Medulla oblongata (tissue), 1 donor: ENCODE measurements around the gene LIN37.
"Not testable (repeated sequence)": the region's sequence is repeated elsewhere in the genome, so short reads cannot be mapped to it uniquely, and the experiment has no call there.

Experiments
- DNase-seq: peaks from one replicate; pipeline ENCODE4 v3.0.0-alpha.2; 2015; ENCODE audit errors: extremely low spot score

LIN37 gene

DNA sequence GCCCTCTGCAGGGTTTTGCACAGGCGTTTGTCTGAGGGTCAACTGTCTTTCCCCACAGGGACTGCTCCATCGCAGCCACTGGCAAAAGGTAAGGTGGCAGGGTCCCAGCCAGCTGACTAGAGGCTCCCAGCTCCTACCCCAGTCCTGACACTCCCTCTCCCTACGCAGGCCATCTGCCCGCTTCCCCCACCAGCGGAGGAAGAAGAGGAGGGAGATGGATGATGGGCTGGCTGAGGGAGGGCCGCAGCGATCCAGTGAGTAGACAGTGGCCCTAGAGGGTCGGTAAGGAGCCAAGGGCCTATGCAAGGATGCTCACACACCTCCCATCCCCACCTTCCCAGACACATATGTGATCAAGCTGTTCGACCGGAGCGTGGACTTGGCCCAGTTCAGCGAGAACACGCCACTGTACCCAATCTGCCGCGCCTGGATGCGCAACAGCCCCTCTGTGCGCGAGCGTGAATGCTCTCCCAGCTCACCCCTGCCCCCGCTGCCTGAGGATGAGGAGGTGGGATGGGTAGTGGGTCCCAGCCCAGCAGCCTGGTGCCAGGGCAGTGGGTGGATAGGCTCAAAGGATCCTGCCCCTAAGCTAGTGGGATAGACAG, 4.5 kb downstream of the LIN37 start:
- no peak for DNase-seq

DNA sequence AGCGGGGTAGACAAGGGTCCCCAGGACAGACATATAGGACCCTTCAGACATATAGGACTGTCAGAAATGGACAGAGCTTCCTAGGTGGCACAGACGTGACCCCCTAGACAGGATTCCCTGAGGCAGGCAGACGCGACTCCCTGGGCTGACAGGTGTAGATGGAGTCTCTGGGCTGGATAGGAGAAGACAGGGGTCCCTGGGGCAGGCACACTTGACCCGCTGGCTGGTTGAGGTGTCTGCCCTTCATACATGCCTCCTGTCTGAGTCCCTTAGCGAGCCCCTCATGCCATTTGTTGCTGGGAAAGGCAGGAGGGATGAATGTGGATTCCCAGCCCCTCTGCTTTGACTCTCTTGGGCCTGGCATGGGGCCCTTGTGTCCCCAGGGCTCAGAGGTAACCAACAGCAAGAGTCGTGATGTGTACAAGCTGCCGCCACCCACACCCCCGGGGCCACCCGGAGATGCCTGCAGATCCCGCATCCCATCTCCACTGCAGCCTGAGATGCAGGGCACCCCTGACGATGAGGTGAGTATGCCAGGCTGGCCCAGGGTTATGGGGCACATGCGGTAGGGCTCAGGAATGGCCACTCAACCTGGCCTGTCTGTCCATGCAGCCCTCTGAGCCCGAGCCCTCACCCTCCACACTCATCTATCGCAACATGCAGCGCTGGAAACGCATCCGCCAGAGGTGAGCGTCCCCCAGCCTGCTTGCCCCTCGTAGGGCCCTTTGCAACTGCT, 5.4 kb downstream of the LIN37 start:
- DNase-seq = no peak

DNA sequence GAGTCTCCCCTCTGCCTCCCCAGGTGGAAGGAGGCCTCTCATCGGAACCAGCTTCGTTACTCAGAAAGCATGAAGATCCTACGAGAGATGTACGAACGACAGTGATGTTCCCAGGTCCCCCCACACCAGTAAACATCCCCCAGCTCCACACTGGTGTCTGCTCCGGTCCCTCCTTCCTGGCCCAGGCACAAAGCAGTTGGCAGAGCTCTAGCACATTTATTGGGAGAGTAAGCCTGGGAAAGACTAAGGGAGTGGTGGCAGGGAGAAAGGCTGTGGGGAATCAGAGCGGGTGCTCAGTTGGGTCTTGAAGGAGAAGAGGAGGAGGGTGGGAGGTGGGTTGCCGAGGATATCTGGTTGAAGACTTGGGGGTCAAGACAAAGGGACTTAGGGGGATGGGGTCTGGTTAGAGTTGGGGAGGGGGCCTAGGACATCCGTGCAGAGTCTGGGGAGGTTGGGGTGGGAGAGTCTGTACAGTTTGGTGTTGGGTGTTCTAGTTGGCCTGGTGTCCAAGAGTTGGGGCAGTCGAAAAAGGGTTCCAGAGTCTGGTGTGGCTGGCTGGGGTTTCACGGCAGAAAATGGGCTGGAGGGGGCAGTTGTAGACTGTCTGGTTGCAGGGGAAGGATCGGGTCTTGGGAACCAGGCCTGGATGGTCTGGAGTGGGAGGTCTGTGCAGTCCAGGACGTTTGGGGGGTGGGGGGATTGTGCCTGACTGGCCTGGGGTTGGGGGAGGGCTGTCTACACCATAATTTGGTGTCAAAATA, 6.2 kb downstream of the LIN37 start:
- no peak for DNase-seq

DNA sequence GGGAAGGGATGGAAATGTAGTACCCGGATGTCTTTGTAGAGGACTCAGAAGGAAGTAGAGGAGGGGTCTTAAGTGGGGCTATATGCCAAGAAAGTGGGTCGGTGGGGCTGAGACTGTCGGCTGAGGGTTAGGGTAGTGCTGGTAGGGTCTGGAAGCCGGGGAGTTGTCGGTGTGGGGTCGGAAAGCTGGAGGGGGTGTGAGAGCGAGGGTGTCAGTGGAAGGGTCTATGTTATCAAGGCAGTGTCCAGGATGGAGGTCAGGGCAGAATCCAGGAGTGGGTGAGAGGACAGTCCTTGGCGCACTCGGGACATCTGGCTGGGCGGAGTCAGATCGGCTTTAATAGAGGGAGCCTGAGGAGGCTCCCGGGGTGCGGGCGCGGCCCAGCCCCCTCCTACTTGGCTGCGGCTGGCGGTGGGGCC, 6.8 kb downstream of the LIN37 start:
- no peak for DNase-seq

DNA sequence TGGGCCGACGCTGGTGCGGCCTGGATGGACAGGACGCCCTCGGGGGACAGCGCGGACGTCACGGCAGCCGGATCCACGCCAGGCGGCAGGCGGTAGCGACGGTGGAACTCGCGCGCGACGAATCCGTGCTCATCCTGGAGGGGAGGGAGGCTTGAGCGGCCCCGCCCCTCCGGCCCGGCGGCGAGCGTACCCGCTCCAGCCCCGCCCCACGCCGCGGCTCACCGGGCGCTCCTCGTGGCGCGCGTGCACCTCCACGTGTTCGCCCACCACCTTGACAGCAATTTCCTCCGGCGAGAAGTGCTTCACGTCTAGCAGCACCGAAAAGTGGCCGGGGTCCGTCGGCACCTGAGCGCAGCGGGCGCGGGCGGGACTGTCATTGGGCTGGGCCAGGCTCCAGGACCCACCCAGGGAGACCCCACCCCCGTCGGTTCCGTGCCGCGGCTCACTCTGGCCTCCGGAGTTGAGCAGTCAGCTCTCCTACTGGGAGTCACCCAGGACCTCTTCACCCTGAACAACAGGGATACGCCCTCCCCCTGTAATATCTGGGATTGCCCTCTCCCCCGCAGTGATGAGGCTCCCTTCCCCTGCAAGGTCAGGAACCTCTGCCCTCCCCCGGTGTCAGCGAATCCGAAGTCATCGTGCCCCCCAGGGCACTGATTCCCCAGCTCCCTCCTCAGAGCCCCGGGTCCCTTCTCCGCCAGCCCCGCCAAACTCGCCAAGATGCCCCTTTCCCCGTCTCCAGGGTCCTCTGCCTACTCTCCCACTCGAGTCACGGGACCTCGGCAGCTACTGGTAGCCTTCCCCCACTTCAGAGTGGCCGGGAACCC, 7.4 kb downstream of the LIN37 start:
- DNase-seq = no peak

DNA sequence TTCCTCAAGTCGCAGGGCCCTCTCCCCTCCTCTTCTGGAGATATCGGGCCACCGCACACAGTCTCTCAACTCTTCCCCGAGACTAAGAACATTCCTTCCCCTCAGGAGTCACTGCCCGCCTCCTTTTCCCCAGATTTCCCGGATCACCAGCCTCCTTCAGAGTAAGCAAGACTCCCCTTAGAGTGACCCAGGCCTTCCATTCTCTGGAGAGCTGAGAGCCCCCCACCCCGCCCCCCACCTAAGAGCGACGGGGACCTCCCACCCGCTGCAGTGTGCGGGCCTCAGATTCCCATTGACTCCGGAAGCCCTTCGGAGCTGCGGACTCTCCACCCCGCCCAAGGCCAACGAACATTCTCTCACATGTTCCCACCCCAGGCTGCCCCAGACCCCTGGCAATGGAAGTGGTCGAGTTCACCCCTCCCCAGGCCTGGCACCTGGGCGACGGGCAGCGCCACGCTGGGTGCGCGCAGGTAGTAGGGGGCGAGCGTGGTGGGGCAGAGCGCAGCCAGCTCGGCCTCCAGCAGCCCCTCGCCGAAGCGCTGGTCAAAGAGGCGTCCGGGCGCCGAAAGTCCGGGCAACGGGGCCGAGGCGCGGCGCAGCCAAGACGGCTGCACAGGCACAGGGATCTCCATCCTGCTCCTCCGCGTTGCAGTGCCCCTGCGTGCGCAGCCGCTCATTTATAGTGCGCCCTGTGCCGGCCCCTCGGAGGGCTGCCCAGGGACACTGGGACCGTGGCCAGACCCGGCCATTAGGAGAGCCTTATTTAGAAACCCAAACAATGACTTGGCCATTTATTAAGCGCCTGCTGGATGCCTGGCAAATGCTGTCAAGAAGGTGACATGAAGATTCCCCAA, 8.2 kb downstream of the LIN37 start, which contains the start of gene HSPB6:
Gene HSPB6, minus strand, starts transcription at position 653 of the 854 bp plus-strand sequence. Its CDS starts 21 bp downstream, at position 632.
- peak; percentile 48 for DNase-seq

DNA sequence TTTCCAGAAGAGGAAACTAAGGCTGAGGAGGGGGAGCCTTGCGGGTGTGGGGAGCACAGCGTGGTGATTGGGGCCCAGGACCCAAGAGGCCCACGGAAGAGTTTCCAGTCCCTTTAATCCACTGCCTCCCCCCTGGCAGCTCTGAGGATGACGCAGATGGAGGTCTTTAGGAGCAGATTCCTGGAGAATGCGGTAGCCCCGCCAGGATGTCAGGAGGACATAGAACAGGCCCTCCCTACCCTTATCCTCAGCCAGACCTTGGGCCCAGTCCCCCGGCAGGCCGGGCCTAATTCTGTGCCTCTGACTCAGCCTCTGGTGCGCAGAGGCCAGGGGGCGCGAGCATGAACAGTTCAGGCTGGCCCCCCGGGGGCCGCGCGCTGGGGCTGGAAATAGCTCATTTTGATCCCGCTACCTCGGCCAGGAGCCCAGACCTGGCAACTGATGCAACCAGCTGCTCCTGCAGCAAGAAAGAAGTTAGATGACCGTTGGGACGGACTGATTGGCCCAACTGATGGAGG, 8.9 kb downstream of the LIN37 start:
- DNase-seq = peak; percentile 66

DNA sequence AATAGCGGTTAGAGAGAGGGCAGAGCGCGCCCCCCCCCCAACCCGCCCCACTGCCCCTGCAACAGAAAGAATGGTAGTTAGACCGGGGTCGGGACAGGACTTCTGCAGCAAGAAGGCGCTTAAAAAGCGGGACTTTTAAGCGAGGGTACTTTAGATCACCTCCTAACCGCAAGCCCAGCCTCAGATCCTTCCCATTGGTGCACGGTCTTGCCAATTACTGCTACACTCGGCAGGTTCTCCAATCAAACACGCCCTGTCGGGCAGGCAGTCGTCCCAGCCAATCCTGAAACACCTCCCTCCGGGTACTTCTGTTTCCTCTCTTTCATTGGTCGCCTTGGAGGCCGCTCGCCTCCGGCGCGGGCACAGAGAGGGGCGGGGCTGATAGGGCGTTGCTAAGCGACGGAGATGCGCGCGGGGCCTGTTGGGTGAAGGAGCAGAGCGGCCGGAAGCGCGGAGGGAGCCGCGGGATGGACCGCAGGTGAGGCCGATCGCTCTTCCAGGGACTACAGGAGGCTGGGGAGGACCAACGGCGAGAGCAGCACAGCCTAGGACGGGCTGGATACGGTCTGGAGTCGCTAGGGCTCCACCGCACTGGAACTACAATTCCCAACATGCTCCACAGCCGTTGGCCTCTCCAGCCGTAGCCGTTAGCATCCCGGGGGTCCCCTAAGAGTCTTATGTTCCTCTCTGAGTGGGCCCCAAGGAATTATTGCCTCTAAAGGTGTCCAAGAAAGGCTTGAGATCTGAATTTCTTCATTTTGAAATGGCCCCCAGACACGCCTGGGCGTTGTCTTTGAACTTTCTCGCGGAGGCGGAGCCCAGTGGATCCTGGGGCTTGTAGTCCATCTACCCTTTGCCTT, 9.6 kb downstream of the LIN37 start, which contains the start of gene PROSER3:
Gene PROSER3, plus strand, starts transcription at position 428 of the 860 bp plus-strand sequence. Its CDS starts 40 bp downstream, at position 468.
- DNase-seq = peak; percentile 100

DNA sequence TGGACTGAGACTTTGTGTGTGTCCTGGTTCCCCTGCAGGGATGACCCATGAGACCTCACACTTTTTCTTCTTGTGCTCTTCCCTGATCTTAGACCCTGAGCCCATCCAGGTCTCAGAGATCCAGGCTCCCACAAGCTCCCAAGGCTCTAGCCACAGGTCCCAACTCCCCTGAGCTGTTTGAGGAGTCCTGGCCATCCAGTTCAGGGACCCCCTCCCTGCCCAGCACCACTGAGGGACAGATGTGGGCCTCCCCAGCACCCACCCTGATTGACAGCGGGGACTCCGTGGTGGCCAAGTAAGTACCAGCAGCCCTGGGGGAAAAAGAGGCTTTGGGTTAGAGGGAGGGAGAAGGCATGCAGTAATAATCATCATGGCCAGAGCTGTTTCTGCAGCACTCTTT, 11.3 kb downstream of the LIN37 start:
- DNase-seq = no peak

DNA sequence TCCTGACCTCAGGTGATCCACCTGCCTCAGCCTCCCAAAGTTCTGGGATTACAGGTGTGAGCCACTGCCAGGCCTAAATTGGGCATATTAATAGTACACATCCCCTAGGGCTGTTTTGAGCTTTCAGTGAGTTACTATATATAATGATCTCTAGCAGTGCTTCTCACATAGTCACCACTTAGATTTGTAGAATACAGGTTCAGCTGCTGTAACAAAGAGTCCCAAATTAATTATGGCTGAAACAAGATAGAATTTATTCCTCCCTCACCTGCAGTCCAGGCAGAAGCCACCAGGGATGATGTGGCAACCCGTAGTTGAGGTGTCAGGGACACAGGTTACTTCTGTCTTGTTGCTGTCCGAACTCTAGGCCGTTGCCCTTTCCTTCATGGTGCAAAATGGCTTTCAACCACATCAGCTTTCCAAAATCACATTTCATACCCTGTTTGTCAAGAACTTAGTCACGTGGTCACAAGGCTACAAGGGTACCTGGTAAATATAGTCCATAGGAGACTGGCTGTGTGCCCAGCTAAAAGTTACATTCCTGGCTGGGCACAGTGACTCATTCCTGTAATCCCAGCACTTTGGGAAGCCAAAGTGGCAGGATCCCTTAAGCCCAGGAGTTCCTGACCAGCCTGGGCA, 12.5 kb downstream of the LIN37 start:
- no peak for DNase-seq

DNA sequence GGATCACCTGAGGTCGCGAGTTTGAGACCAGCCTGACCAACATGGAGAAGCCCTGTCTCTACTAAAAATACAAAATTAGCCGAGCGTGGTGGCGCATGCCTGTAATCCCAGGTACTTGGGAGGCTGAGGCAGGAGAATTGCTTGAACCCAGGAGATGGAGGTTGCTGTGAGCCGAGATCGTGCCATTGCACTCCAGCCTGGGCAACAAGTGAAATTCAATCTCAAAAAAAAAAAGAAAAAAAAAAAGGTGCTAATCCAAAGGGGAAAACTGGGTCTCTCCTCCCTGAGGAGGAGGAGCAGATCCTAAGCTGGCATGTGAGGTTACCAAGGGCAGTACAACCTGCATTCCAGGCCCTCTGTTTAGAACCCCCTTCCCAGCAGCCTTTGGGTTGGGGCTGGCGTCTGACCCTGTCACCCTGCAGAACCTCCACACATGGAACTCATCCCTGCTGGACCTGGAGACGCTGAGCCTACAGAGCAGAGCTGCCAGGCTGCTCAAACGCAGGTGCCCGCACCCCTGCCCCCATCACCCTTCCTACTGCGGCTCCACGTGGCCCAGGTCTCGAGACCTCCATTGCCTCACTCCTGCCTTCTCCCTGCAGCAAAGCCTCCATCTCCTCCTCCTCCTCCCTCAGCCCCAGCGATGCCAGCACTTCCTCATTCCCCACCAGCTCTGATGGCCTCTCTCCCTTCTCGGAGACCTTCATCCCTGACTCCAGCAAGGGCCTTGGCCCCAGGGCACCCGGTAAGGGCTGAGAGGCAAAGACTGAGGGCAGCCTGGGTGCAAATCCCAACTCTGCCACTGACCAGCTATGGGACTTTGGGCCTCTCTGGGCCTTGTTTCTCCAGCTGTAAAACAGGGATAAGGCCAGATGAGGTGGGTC, 16.3 kb downstream of the LIN37 start:
- no peak for DNase-seq

DNA sequence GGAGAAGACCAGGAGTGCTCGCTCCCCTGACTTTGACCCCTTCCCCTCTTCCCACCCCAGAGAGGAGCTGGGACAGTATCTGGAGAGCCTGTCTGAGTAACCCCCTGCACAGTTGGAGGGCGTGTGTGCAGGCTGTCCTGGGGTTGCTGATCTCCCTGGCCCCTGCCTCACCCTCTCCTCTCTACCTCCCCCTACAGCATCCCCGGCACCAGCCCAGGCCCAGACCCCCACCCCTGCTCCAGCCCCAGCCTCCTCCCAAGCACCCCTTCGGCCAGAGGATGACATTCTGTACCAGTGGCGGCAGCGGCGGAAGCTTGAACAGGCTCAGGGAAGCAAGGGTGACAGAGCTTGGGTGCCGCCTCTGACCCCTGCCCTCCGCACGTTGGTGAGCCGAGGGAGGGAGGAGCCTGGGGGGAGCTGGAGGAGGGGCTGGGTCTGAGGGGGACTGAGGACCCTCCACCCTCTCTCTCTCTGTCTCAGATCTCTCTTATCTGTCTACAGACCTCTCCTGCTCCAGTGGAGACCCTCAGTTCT, 18.3 kb downstream of the LIN37 start:
- no peak for DNase-seq

DNA sequence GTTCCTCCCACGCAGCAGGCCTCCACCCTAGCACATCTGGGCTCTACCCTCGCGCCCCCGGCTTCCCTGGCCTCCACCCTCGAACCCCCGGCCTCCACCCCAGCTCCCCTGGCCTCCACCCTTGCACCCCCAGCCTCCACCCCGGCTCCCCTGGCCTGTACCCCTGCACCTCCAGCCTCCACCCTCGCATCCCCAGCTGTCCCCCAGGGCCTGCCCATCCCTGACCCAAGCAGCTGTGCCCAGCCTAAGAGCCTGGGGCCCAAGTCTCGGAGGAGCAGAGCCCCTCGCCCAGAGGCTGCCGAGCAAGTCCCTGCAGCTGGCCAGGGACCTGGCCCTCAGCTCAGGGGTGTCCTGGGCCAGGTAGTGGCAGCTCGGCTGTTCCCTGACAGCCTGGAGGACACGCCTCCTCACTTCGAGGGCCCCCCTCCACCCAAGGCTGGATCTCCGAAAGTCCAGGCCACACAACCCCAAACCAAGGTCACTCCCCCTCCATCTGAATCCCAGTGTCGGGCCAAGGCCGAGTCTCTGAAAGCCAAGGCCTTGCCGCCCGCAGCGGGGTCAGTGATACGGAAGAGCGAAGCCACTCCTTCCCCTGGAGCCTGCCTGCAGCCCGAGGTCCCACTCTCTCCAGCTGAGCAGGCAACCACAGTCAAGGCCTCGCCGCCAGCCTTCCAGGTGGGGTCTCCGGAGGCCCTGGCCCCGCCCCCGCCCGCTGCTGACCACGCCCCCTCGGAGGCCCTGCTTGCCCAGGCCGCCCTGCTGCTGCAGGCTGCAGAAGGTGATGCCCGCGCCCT, 19.1 kb downstream of the LIN37 start:
- no peak for DNase-seq

DNA sequence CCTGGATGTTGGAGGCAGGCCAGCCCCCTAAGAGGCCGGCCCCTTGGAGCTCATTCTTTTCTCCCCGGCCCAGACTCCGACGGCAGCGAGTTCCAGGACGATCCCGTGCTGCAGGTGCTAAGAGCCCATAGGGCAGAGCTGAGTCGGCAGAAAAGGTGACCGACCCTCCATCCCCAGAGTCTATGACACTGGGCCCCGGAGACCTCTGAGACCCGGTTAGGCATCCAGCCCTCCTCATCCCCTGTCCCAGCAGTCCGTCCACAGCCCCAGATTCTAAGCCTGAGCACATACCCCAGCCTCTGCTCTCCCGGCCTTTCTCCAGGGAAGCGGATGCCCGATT, 19.7 kb downstream of the LIN37 start:
- DNase-seq = no peak

DNA sequence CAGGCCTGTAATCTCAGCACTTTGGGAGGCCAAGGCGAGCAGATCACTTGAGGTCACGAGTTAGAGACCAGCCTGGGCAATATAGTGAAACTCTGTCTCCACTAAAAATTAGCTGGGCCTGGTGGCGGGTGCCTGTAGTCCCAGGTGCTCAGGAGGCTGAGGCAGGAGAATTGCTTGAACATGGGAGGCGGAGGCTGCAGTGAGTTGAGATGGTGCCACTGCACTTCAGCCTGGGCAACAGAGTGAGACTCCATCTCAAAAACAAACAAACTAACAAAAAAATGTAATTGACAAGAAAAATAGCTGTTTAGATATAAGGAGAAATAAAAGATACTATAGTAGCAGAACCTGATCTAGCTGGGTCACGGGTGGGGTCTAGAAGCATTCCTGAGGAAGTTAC, 24.0 kb downstream of the LIN37 start:
- not testable (repeated sequence) for DNase-seq

DNA sequence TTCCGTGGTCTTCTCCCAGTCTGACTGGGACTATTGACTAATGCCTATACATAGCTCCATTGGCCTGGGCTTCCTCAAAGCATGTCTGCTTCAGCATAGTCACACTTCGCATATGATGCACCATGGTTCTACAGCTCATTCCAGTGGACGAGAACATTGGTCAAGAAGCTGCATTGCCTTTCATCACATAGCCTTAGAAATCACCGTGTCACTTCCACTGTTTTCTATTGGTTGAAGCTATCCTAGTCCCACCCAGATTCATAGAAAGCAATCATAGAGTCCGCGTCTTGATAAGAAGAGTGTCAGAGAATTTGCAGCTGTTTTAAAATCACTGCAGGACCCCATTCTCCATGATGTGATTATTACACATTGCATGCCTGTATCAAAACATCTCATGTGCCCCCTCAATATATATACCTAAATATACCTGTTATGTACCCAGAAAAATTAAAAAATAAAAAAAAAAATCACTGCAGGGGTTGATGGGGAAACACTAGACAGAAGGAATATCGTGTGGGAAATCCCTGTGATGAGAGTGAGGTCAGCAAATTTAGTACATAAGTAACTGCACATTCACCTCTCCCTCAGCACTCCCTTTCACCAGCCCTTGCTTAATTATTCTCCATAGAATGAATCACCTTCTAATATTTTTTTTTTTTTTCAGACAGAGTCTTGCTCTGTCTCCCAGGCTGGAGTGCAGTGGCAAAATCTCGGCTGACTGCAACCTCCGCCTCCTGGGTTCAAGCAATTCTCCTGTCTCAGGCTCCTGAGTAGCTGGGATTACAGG, 24.8 kb downstream of the LIN37 start:
- DNase-seq = no peak
